ENCODE results near the gene FAM107B.

Gene FAM107B

GRCh38 chr10:14618674-14619073 is 156.0 kb downstream of the FAM107B start:
- DNase-seq, result no peak

GRCh38 chr10:14617852-14618251 is 156.8 kb downstream of the FAM107B start:
- peak; percentile 61 for DNase-seq

- no peak for DNase-seq
Measured at GRCh38 chr10:14616955-14617730, 157.6 kb downstream of the FAM107B start.

GRCh38 chr10:14616465-14616864 is 158.2 kb downstream of the FAM107B start:
- DNase-seq, result no peak

- no peak for DNase-seq
Measured at GRCh38 chr10:14613588-14613920, 161.1 kb downstream of the FAM107B start.

GRCh38 chr10:14612873-14613587 is 161.7 kb downstream of the FAM107B start:
- no peak for DNase-seq

- no peak for DNase-seq
Measured at GRCh38 chr10:14611968-14612693, 162.6 kb downstream of the FAM107B start.

GRCh38 chr10:14609178-14609577 is 165.5 kb downstream of the FAM107B start:
- DNase-seq, result no peak

- no peak for DNase-seq
Measured at GRCh38 chr10:14608381-14609001, 166.2 kb downstream of the FAM107B start.

- no peak for DNase-seq
Measured at GRCh38 chr10:14606633-14607032, 168.1 kb downstream of the FAM107B start.

GRCh38 chr10:14605231-14605925 is 169.3 kb downstream of the FAM107B start:
- DNase-seq, result peak; percentile 45

GRCh38 chr10:14604181-14605142 is 170.2 kb downstream of the FAM107B start:
- DNase-seq, result peak; percentile 71

GRCh38 chr10:14603534-14604102 is 171.1 kb downstream of the FAM107B start:
- no peak for DNase-seq

- no peak for DNase-seq
Measured at GRCh38 chr10:14602807-14603533, 171.7 kb downstream of the FAM107B start.

GRCh38 chr10:14601872-14602725 is 172.6 kb downstream of the FAM107B start:
- DNase-seq, result peak; percentile 78

GRCh38 chr10:14601326-14601725 is 173.4 kb downstream of the FAM107B start:
- DNase-seq, result no peak

- no peak for DNase-seq
Measured at GRCh38 chr10:14600065-14600464, 174.6 kb downstream of the FAM107B start.

GRCh38 chr10:14598809-14599764 is 175.6 kb downstream of the FAM107B start:
- no peak for DNase-seq

All from fibroblast of skin of right quadriceps (primary cell).